WTC11 (cell line): ENCODE measurements around the gene SRI. TPM values are rescaled to one million over a fixed set of nuclear protein-coding genes. Genes with fewer than 3 reads are reported as not detected.

Source experiments
- ATAC-seq: fragments of 200-7000 bp; cut with Tn5 transposase; 2 replicates; pipeline ENCODE4 v1.10.0; 2021; ENCODE audit warnings: mild to moderate bottlenecking, moderate library complexity
- CTCF ChIA-PET: fragments of 300-600 bp; sonication (Branson Sonifier 250); formaldehyde crosslinking; loops from one replicate; lab custom pipeline; 2021; ENCODE audit warnings: antibody characterized with exemption; lab: Charles Lee
- POLR2A ChIA-PET: fragments of 350-600 bp; sonication (Branson Sonifier 250); formaldehyde crosslinking; loops from one replicate; lab custom pipeline; 2021; ENCODE audit warnings: antibody characterized with exemption; lab: Charles Lee
- DNase-seq: peaks from one replicate; pipeline ENCODE4 v3.0.0; 2021; ENCODE audit warnings: low spot score
- H3K27ac Mint-ChIP-seq: 2 replicates; pipeline ENCODE4 v1.8.0; 2021; ENCODE audit warnings: mixed read lengths
- H3K27me3 Mint-ChIP-seq: 2 replicates; pipeline ENCODE4 v1.8.0; 2021; ENCODE audit warnings: low read depth, mild to moderate bottlenecking, moderate library complexity, mixed read lengths
- H3K36me3 Mint-ChIP-seq: 2 replicates; pipeline ENCODE4 v1.8.0; 2021; ENCODE audit warnings: mixed read lengths
- H3K4me1 Mint-ChIP-seq: 2 replicates; pipeline ENCODE4 v1.8.0; 2022; ENCODE audit warnings: mixed read lengths
- H3K4me3 Mint-ChIP-seq: 2 replicates; pipeline ENCODE4 v1.8.0; 2021; ENCODE audit warnings: mild to moderate bottlenecking, moderate library complexity, mixed read lengths
- H3K9me3 Mint-ChIP-seq: 2 replicates; pipeline ENCODE4 v1.8.0; 2021; ENCODE audit warnings: mixed read lengths
- ETV6 ChIP-seq: sonication (generic); formaldehyde crosslinking; IDR thresholded peaks from 2 replicates; pipeline ENCODE4 v1.8.1; 2022; ENCODE audit warnings: mild to moderate bottlenecking, missing genetic modification reagents
- FOXJ3 ChIP-seq: sonication (generic); formaldehyde crosslinking; IDR thresholded peaks from 2 replicates; pipeline ENCODE4 v1.9.0; 2021; ENCODE audit warnings: missing genetic modification reagents, mild to moderate bottlenecking, borderline replicate concordance
- FOXK1 ChIP-seq: sonication (generic); formaldehyde crosslinking; IDR thresholded peaks from 2 replicates; pipeline ENCODE4 v1.8.0; 2022; ENCODE audit warnings: mild to moderate bottlenecking, moderate library complexity, missing genetic modification reagents
- KAT7 ChIP-seq: sonication (generic); formaldehyde crosslinking; IDR thresholded peaks from 2 replicates; pipeline ENCODE4 v1.8.1; 2023; ENCODE audit warnings: missing genetic modification reagents, mild to moderate bottlenecking, borderline replicate concordance
- NFYB ChIP-seq: sonication (generic); formaldehyde crosslinking; conservative IDR thresholded peaks from 2 replicates; pipeline ENCODE4 v1.8.0; 2022; ENCODE audit warnings: low read depth, missing genetic modification reagents
- NR2C2 ChIP-seq: sonication (generic); formaldehyde crosslinking; IDR thresholded peaks from 2 replicates; pipeline ENCODE4 v1.8.0; 2022; ENCODE audit warnings: mild to moderate bottlenecking, missing genetic modification reagents
- NR3C1 ChIP-seq: sonication (generic); formaldehyde crosslinking; conservative IDR thresholded peaks from 2 replicates; pipeline ENCODE4 v1.8.1; 2023; ENCODE audit warnings: low read depth, mild to moderate bottlenecking, missing genetic modification reagents
- RORB ChIP-seq: fragments of 250-450 bp; sonication (Bioruptor Pico); IDR thresholded peaks from 2 replicates; pipeline ENCODE4 v1.9.0; 2021; ENCODE audit warnings: mild to moderate bottlenecking
- SMAD3 ChIP-seq: sonication (generic); formaldehyde crosslinking; IDR thresholded peaks from 2 replicates; pipeline ENCODE4 v1.8.0; 2022; ENCODE audit warnings: missing genetic modification reagents, mild to moderate bottlenecking, borderline replicate concordance
- SOX15 ChIP-seq: fragments of 250-450 bp; sonication (Bioruptor Pico); IDR thresholded peaks from 2 replicates; pipeline ENCODE4 v1.9.0; 2021; ENCODE audit warnings: mild to moderate bottlenecking
- SP1 ChIP-seq: sonication (generic); formaldehyde crosslinking; conservative IDR thresholded peaks from 2 replicates; pipeline ENCODE4 v1.8.1; 2022; ENCODE audit warnings: missing genetic modification reagents
- TCF7 ChIP-seq: sonication (generic); formaldehyde crosslinking; IDR thresholded peaks from 2 replicates; pipeline ENCODE4 v1.8.0; 2022; ENCODE audit warnings: mild to moderate bottlenecking, low read depth, missing genetic modification reagents, moderate library complexity
- ZNF671 ChIP-seq: fragments of 250-450 bp; sonication (Bioruptor Pico); IDR thresholded peaks from 2 replicates; pipeline ENCODE4 v1.8.0; 2021; ENCODE audit warnings: mild to moderate bottlenecking
- total RNA-seq: library from RNA; stranded (reverse); gene quantifications from 3 replicates; pipeline ENCODE4 v1.2.3, GENCODE V29; 2021
- TF ChIP-seq, protein P1 (sequence below): fragments of 250-450 bp; sonication (Bioruptor Pico); IDR thresholded peaks from 2 replicates; pipeline ENCODE4 v1.9.0; 2021; ENCODE audit warnings: mild to moderate bottlenecking, borderline replicate concordance
- TF ChIP-seq, protein P2 (sequence below): sonication (generic); formaldehyde crosslinking; IDR thresholded peaks from 2 replicates; pipeline ENCODE4 v1.8.1; 2022; ENCODE audit warnings: low read depth, missing genetic modification reagents, borderline replicate concordance
- TF ChIP-seq, protein P3 (sequence below): sonication (generic); formaldehyde crosslinking; IDR thresholded peaks from 2 replicates; pipeline ENCODE4 v1.8.0; 2022; ENCODE audit warnings: mild to moderate bottlenecking, missing genetic modification reagents
- TF ChIP-seq, protein P4 (sequence below): fragments of 250-450 bp; sonication (Bioruptor Pico); IDR thresholded peaks from 2 replicates; pipeline ENCODE4 v2.1.2; 2022; ENCODE audit warnings: mild to moderate bottlenecking, moderate library complexity
- TF ChIP-seq, protein P5 (sequence below): sonication (generic); formaldehyde crosslinking; conservative IDR thresholded peaks from 2 replicates; pipeline ENCODE4 v1.8.1; 2023; ENCODE audit warnings: mild to moderate bottlenecking, low read depth, missing genetic modification reagents, moderate library complexity

Gene SRI
- total RNA-seq, 1 experiment from 2014 or later, result 135 TPM

- TF ChIP-seq, protein P1, sequence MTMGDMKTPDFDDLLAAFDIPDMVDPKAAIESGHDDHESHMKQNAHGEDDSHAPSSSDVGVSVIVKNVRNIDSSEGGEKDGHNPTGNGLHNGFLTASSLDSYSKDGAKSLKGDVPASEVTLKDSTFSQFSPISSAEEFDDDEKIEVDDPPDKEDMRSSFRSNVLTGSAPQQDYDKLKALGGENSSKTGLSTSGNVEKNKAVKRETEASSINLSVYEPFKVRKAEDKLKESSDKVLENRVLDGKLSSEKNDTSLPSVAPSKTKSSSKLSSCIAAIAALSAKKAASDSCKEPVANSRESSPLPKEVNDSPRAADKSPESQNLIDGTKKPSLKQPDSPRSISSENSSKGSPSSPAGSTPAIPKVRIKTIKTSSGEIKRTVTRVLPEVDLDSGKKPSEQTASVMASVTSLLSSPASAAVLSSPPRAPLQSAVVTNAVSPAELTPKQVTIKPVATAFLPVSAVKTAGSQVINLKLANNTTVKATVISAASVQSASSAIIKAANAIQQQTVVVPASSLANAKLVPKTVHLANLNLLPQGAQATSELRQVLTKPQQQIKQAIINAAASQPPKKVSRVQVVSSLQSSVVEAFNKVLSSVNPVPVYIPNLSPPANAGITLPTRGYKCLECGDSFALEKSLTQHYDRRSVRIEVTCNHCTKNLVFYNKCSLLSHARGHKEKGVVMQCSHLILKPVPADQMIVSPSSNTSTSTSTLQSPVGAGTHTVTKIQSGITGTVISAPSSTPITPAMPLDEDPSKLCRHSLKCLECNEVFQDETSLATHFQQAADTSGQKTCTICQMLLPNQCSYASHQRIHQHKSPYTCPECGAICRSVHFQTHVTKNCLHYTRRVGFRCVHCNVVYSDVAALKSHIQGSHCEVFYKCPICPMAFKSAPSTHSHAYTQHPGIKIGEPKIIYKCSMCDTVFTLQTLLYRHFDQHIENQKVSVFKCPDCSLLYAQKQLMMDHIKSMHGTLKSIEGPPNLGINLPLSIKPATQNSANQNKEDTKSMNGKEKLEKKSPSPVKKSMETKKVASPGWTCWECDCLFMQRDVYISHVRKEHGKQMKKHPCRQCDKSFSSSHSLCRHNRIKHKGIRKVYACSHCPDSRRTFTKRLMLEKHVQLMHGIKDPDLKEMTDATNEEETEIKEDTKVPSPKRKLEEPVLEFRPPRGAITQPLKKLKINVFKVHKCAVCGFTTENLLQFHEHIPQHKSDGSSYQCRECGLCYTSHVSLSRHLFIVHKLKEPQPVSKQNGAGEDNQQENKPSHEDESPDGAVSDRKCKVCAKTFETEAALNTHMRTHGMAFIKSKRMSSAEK (CRISPR knock-in tag), result no peak
- TF ChIP-seq KAT7 (no peak), ZNF671 (no peak), SOX15 (no peak), FOXJ3 (CRISPR knock-in tag) (no peak)
Measured at GRCh38 chr7:88226201-88226600, 6.4 kb upstream of the SRI start (continued).

DNA sequence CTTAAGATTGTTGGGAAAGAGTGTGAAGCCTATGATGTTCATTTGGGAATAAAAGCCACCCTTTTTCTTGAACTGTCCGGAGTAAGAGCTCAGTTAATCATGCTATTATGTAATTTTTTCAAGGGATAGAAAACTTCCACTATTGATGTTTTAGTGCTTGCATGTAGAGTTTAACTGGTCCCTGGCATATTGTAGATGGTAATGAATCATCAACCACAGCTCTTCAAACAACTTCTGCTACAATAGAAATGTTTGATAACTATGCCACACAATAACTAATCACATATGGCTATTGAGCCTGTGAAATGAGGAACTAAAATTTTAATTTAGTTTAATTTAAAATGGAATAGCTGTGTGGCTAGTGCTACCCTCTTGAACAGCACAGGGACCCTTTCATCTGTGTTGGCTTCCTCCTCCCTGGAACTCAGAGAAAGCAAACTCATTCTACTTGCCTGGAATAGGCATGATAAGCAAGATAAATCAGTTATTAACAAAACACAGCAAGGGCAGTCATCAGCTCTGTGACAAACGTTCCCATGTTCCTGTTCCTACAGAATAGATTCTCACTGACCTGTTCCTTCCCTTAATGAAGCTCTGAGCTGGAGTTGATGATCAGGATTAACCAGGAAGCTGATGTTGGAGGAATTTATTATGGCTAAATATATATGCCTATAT lies 4.9 kb upstream of the SRI start:
- Mint-ChIP-seq H3K27me3 (no peaks in the 10 kb centered on the region), H3K4me1 (peaks cover 10% of the 10 kb centered on the region), H3K27ac (no peak overlapping the region), H3K4me3 (no peak overlapping the region), H3K36me3 (no peaks in the 10 kb centered on the region), H3K9me3 (no peaks in the 10 kb centered on the region; the same call in 1 of the 2 replicates)
- TF ChIP-seq NR3C1 (CRISPR knock-in tag) (no peak), NR2C2 (no peak), ETV6 (CRISPR knock-in tag) (no peak), RORB (CRISPR knock-in tag) (no peak), SMAD3 (no peak)
- POLR2A ChIA-PET, result interaction anchor here (0.5 kb wide), 1 partner anchor 290 kb away, joined by 4 read pairs; no protein-coding TSS in a partner anchor
- CTCF ChIA-PET, result interaction anchor here (1.2 kb wide), 1 partner anchor 18 kb away, joined by 3 read pairs; no protein-coding TSS in a partner anchor
- ATAC-seq (no peak), DNase-seq (no peak)

DNA sequence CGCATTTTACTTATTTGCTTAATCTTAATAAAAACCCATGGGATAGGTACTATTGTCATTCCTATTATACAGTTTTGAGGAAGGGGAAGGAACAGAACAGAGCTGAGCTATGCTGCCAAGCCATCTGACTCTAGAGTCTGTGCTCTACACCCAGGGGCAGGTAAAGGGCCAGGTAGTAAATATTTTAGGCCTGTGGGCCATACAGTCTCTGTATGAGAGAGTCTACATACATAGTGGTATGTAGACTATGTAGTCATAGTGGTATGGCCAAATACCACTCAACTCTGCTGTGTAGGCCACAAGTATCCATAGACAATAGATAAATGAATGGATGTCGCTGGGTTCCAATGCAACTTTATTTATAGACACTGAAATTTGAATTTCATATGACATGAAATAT lies 3.4 kb upstream of the SRI start:
- Mint-ChIP-seq H3K4me3 (no peak overlapping the region), H3K27ac (no peak overlapping the region), H3K4me1 (peaks cover 19% of the 10 kb centered on the region), H3K9me3 (no peaks in the 10 kb centered on the region; the same call in 1 of the 2 replicates), H3K36me3 (no peaks in the 10 kb centered on the region), H3K27me3 (no peaks in the 10 kb centered on the region)
- DNase-seq (no peak), ATAC-seq (no peak)
- TF ChIP-seq FOXK1 (CRISPR knock-in tag) (no peak), SP1 (no peak)
- TF ChIP-seq, protein P2, sequence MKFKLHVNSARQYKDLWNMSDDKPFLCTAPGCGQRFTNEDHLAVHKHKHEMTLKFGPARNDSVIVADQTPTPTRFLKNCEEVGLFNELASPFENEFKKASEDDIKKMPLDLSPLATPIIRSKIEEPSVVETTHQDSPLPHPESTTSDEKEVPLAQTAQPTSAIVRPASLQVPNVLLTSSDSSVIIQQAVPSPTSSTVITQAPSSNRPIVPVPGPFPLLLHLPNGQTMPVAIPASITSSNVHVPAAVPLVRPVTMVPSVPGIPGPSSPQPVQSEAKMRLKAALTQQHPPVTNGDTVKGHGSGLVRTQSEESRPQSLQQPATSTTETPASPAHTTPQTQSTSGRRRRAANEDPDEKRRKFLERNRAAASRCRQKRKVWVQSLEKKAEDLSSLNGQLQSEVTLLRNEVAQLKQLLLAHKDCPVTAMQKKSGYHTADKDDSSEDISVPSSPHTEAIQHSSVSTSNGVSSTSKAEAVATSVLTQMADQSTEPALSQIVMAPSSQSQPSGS (CRISPR knock-in tag), result no peak
- CTCF ChIA-PET, result no interaction called here
- POLR2A ChIA-PET, result no interaction called here

DNA sequence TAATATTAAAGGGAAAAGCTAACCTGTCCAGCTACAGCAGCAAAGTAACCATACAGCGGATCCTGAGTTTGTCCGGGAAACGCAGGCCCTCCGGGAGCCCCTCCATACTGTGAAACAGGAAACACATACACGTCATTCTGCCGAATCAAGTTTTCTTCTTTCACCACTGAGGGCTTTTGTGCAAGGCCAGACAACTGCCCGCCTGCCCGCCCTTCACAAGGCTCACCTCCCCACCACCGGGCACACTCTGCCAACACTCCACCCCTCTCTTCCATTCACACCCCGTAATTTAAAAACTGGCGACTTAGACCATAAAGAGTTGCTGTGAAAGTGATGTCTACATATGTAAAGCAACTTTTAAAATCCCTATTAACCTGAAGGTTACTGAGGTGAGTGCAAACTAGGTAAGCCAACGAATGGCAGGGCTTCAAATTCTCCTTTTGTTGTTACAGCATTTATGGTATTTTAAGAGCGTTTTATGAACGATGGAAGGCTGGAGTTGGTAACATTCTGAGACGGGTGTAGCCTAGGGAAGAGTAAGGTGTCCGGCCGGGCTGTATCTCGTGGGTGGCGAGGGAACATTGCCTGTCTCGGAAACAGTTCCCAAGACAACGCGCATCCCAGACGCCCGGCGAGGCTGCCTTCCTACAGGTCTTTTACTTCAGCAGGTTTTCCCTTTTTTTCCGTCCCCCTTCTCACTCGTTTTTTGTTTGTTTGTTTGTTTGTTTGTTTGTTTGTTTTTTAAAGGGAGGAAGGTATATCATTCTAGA lies 817 bp downstream of the SRI start:
- DNase-seq, result peak; percentile 21
- ATAC-seq, result peak; percentile 24
- H3K27me3 Mint-ChIP-seq, result no peaks in the 10 kb centered on the region
- CTCF ChIA-PET, result interaction anchor here (1.2 kb wide), 1 partner anchor 126 kb away, joined by 3 read pairs; no protein-coding TSS in a partner anchor
- POLR2A ChIA-PET, result no interaction called here
- peak overlapping the region; percentile 22; the same call in 1 of the 2 replicates for H3K27ac Mint-ChIP-seq
- peaks cover 14% of the 10 kb centered on the region for H3K36me3 Mint-ChIP-seq
- H3K9me3 Mint-ChIP-seq, result no peaks in the 10 kb centered on the region
- peak overlapping the region; percentile 90 for H3K4me3 Mint-ChIP-seq
- peaks cover 53% of the 10 kb centered on the region for H3K4me1 Mint-ChIP-seq
- TF ChIP-seq, protein P3, sequence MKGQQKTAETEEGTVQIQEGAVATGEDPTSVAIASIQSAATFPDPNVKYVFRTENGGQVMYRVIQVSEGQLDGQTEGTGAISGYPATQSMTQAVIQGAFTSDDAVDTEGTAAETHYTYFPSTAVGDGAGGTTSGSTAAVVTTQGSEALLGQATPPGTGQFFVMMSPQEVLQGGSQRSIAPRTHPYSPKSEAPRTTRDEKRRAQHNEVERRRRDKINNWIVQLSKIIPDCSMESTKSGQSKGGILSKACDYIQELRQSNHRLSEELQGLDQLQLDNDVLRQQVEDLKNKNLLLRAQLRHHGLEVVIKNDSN (CRISPR knock-in tag), result no peak
- TF ChIP-seq NFYB (CRISPR knock-in tag) (no peak), TCF7 (CRISPR knock-in tag) (no peak)
- TF ChIP-seq, protein P4, sequence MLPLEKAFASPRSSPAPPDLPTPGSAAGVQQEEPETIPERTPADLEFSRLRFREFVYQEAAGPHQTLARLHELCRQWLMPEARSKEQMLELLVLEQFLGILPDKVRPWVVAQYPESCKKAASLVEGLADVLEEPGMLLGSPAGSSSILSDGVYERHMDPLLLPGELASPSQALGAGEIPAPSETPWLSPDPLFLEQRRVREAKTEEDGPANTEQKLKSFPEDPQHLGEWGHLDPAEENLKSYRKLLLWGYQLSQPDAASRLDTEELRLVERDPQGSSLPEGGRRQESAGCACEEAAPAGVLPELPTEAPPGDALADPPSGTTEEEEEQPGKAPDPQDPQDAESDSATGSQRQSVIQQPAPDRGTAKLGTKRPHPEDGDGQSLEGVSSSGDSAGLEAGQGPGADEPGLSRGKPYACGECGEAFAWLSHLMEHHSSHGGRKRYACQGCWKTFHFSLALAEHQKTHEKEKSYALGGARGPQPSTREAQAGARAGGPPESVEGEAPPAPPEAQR (CRISPR knock-in tag), result no peak
- TF ChIP-seq, protein P5, sequence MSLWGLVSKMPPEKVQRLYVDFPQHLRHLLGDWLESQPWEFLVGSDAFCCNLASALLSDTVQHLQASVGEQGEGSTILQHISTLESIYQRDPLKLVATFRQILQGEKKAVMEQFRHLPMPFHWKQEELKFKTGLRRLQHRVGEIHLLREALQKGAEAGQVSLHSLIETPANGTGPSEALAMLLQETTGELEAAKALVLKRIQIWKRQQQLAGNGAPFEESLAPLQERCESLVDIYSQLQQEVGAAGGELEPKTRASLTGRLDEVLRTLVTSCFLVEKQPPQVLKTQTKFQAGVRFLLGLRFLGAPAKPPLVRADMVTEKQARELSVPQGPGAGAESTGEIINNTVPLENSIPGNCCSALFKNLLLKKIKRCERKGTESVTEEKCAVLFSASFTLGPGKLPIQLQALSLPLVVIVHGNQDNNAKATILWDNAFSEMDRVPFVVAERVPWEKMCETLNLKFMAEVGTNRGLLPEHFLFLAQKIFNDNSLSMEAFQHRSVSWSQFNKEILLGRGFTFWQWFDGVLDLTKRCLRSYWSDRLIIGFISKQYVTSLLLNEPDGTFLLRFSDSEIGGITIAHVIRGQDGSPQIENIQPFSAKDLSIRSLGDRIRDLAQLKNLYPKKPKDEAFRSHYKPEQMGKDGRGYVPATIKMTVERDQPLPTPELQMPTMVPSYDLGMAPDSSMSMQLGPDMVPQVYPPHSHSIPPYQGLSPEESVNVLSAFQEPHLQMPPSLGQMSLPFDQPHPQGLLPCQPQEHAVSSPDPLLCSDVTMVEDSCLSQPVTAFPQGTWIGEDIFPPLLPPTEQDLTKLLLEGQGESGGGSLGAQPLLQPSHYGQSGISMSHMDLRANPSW (CRISPR knock-in tag), result no peak
